KMS-11 (cell line): ENCODE results near the gene CRELD2.

Source experiments
- H2AFZ ChIP-seq: fragments of 200-600 bp; sonication (generic); 2 replicates; pipeline ENCODE4 v1.6.1; 2016; ENCODE audit warnings: antibody characterized with exemption, mixed run types, low read depth
- H3K27ac ChIP-seq: fragments of 200-600 bp; sonication (generic); 2 replicates; pipeline ENCODE4 v1.6.1; 2016; ENCODE audit warnings: mild to moderate bottlenecking, mixed run types
- H3K27me3 ChIP-seq: fragments of 200-600 bp; sonication (generic); 2 replicates; pipeline ENCODE4 v1.6.1; 2017; ENCODE audit warnings: mild to moderate bottlenecking, low read depth, mixed run types, moderate library complexity; ENCODE audit not compliant: insufficient read depth
- H3K36me3 ChIP-seq: fragments of 200-600 bp; sonication (generic); 2 replicates; pipeline ENCODE4 v1.6.1; 2017; ENCODE audit warnings: mild to moderate bottlenecking, mixed run types; ENCODE audit not compliant: insufficient read depth
- H3K4me1 ChIP-seq: fragments of 200-600 bp; sonication (generic); 2 replicates; pipeline ENCODE4 v1.6.1; 2016; ENCODE audit warnings: mild to moderate bottlenecking, low read depth, mixed run types; ENCODE audit not compliant: poor library complexity, severe bottlenecking
- H3K4me2 ChIP-seq: fragments of 200-600 bp; sonication (generic); 2 replicates; pipeline ENCODE4 v1.7.0; 2016; ENCODE audit warnings: mild to moderate bottlenecking, mixed run types
- H3K4me3 ChIP-seq: fragments of 200-600 bp; sonication (generic); IDR thresholded peaks from 2 replicates; pipeline ENCODE4 v1.6.1; 2017; ENCODE audit warnings: low read depth, low read length, mixed read lengths; ENCODE audit not compliant: insufficient read depth
- H3K79me2 ChIP-seq: fragments of 200-600 bp; sonication (generic); 2 replicates; pipeline ENCODE4 v1.6.1; 2016; ENCODE audit warnings: low read depth, mixed run types; ENCODE audit not compliant: insufficient read depth
- H3K9ac ChIP-seq: fragments of 200-600 bp; sonication (generic); 2 replicates; pipeline ENCODE4 v1.6.1; 2016; ENCODE audit warnings: mild to moderate bottlenecking, mixed run types
- H4K20me1 ChIP-seq: fragments of 200-600 bp; sonication (generic); 2 replicates; pipeline ENCODE4 v1.6.1; 2016; ENCODE audit warnings: mild to moderate bottlenecking, mixed run types; ENCODE audit not compliant: insufficient read depth
- TF ChIP-seq, protein P1 (sequence below): fragments of 200-600 bp; sonication (generic); conservative IDR thresholded peaks from 2 replicates; pipeline ENCODE4 v1.6.1; 2017; ENCODE audit warnings: low read depth, mild to moderate bottlenecking, antibody characterized with exemption, low read length, moderate library complexity, mixed read lengths

The CRELD2 gene

DNA sequence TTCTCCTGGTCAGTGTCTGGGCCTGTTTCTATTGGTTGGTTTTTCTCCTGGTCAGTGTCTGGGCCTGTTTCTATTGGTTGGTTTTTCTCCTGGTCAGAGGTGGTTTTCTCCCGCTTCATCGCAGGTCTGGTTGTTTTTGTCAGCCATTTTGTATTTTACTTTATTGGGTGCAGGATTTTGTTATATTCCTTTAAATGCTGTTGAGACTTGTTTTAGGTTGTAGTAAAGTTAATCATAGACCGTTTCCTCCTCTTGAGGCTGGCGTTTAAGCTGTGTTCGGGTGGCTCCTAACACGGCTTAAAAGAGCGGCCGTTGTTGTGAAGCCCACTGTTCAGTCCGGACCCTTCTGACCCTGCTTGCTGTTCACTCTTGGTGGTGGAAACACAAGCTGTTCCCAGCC is 38.6 kb upstream of the CRELD2 start:
- peak overlapping the region; percentile 95; the same call in 1 of the 2 replicates for H3K4me2 ChIP-seq
- H3K9ac ChIP-seq: no peak overlapping the region
- H4K20me1 ChIP-seq: no peaks in the 10 kb centered on the region
- TF ChIP-seq, protein P1, sequence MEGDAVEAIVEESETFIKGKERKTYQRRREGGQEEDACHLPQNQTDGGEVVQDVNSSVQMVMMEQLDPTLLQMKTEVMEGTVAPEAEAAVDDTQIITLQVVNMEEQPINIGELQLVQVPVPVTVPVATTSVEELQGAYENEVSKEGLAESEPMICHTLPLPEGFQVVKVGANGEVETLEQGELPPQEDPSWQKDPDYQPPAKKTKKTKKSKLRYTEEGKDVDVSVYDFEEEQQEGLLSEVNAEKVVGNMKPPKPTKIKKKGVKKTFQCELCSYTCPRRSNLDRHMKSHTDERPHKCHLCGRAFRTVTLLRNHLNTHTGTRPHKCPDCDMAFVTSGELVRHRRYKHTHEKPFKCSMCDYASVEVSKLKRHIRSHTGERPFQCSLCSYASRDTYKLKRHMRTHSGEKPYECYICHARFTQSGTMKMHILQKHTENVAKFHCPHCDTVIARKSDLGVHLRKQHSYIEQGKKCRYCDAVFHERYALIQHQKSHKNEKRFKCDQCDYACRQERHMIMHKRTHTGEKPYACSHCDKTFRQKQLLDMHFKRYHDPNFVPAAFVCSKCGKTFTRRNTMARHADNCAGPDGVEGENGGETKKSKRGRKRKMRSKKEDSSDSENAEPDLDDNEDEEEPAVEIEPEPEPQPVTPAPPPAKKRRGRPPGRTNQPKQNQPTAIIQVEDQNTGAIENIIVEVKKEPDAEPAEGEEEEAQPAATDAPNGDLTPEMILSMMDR: no peak
- no peaks in the 10 kb centered on the region for H3K36me3 ChIP-seq
- H3K4me1 ChIP-seq: peaks cover 35% of the 10 kb centered on the region
- no peaks in the 10 kb centered on the region for H3K27me3 ChIP-seq
- no peak overlapping the region for H2AFZ ChIP-seq
- peaks cover 46% of the 10 kb centered on the region for H3K79me2 ChIP-seq
- H3K27ac ChIP-seq: peak overlapping the region; percentile 64; the same call in 1 of the 2 replicates
- no peak overlapping the region for H3K4me3 ChIP-seq

GRCh38 chr22:49880281-49880680 is 38.2 kb upstream of the CRELD2 start:
- Histone ChIP-seq H2AFZ (no peak overlapping the region), H3K4me2 (peak overlapping the region; percentile 95), H4K20me1 (no peaks in the 10 kb centered on the region), H3K79me2 (peaks cover 46% of the 10 kb centered on the region), H3K27me3 (no peaks in the 10 kb centered on the region), H3K4me1 (peaks cover 35% of the 10 kb centered on the region), H3K9ac (peak overlapping the region; percentile 16; the same call in 1 of the 2 replicates), H3K36me3 (no peaks in the 10 kb centered on the region), H3K4me3 (no peak overlapping the region), H3K27ac (peak overlapping the region; percentile 64)
- TF ChIP-seq, protein P1: no peak

- no peaks in the 10 kb centered on the region for H4K20me1 ChIP-seq
- H3K4me3 ChIP-seq: no peak overlapping the region
- peak overlapping the region; percentile 64 for H3K27ac ChIP-seq
- H3K36me3 ChIP-seq: 0 out of 2 replicates have a peak, but pooled peaks cover 4% of the 10 kb centered on the region
- H3K79me2 ChIP-seq: peaks cover 38% of the 10 kb centered on the region
- H3K9ac ChIP-seq: peak overlapping the region; percentile 49; the same call in 1 of the 2 replicates
- H3K4me1 ChIP-seq: peaks cover 35% of the 10 kb centered on the region
- H3K4me2 ChIP-seq: peak overlapping the region; percentile 95
- TF ChIP-seq, protein P1: no peak
- no peaks in the 10 kb centered on the region for H3K27me3 ChIP-seq
- H2AFZ ChIP-seq: no peak overlapping the region
Measured at GRCh38 chr22:49881856-49882255, 36.6 kb upstream of the CRELD2 start.

- no peaks in the 10 kb centered on the region for H4K20me1 ChIP-seq
- no peaks in the 10 kb centered on the region for H3K27me3 ChIP-seq
- peaks cover 35% of the 10 kb centered on the region for H3K4me1 ChIP-seq
- H3K36me3 ChIP-seq: 0 out of 2 replicates have a peak, but pooled peaks cover 4% of the 10 kb centered on the region
- peaks cover 37% of the 10 kb centered on the region for H3K79me2 ChIP-seq
- TF ChIP-seq, protein P1: no peak
- no peak overlapping the region for H3K9ac ChIP-seq
- no peak overlapping the region for H3K4me3 ChIP-seq
- H3K27ac ChIP-seq: no peak overlapping the region
- peak overlapping the region; percentile 95 for H3K4me2 ChIP-seq
- no peak overlapping the region for H2AFZ ChIP-seq
Measured at GRCh38 chr22:49882519-49883293, 35.7 kb upstream of the CRELD2 start.
